ENCODE data around the gene MEF2B.

GRCh38 chr19:19119325-19120237, 50.5 kb downstream of the MEF2B start:
- TF ChIP-seq POLR2AphosphoS5 (IDR thresholded peaks at IDR 0.05; ENCODE audit: low read depth), result no peak
- no peak for TF ChIP-seq ETS1 (IDR thresholded peaks at IDR 0.05)
- TF ChIP-seq ZNF114 (CRISPR knock-in tag; IDR thresholded peaks at IDR 0.05), result no peak
- TF ChIP-seq, protein P1, sequence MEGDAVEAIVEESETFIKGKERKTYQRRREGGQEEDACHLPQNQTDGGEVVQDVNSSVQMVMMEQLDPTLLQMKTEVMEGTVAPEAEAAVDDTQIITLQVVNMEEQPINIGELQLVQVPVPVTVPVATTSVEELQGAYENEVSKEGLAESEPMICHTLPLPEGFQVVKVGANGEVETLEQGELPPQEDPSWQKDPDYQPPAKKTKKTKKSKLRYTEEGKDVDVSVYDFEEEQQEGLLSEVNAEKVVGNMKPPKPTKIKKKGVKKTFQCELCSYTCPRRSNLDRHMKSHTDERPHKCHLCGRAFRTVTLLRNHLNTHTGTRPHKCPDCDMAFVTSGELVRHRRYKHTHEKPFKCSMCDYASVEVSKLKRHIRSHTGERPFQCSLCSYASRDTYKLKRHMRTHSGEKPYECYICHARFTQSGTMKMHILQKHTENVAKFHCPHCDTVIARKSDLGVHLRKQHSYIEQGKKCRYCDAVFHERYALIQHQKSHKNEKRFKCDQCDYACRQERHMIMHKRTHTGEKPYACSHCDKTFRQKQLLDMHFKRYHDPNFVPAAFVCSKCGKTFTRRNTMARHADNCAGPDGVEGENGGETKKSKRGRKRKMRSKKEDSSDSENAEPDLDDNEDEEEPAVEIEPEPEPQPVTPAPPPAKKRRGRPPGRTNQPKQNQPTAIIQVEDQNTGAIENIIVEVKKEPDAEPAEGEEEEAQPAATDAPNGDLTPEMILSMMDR (conservative IDR thresholded peaks at IDR 0.05; ENCODE audit: low read depth in 2 of 2), result no peak
- TF ChIP-seq EZH2 (IDR thresholded peaks at IDR 0.05; ENCODE audit: low read depth, unreplicated experiment), result no peak
- TF ChIP-seq, protein P2, sequence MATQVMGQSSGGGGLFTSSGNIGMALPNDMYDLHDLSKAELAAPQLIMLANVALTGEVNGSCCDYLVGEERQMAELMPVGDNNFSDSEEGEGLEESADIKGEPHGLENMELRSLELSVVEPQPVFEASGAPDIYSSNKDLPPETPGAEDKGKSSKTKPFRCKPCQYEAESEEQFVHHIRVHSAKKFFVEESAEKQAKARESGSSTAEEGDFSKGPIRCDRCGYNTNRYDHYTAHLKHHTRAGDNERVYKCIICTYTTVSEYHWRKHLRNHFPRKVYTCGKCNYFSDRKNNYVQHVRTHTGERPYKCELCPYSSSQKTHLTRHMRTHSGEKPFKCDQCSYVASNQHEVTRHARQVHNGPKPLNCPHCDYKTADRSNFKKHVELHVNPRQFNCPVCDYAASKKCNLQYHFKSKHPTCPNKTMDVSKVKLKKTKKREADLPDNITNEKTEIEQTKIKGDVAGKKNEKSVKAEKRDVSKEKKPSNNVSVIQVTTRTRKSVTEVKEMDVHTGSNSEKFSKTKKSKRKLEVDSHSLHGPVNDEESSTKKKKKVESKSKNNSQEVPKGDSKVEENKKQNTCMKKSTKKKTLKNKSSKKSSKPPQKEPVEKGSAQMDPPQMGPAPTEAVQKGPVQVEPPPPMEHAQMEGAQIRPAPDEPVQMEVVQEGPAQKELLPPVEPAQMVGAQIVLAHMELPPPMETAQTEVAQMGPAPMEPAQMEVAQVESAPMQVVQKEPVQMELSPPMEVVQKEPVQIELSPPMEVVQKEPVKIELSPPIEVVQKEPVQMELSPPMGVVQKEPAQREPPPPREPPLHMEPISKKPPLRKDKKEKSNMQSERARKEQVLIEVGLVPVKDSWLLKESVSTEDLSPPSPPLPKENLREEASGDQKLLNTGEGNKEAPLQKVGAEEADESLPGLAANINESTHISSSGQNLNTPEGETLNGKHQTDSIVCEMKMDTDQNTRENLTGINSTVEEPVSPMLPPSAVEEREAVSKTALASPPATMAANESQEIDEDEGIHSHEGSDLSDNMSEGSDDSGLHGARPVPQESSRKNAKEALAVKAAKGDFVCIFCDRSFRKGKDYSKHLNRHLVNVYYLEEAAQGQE (IDR thresholded peaks at IDR 0.05; ENCODE audit: unreplicated experiment), result no peak
- TF ChIP-seq NANOG (IDR thresholded peaks at IDR 0.05; ENCODE audit: borderline replicate concordance), result no peak
- TF ChIP-seq JUNB (IDR thresholded peaks at IDR 0.05; ENCODE audit: unreplicated experiment), result no peak
- TF ChIP-seq EZH2phosphoT487 (IDR thresholded peaks at IDR 0.05; ENCODE audit: unreplicated experiment), result no peak
